Amniotic stem cell (primary cell): ENCODE data around the gene ILKAP.

Experiments
- DNase-seq: peaks from one replicate; lab custom pipeline; 2025; lab: John Stamatoyannopoulos, UW

Gene ILKAP

GRCh38 chr2:238152771-238153688, 50.5 kb downstream of the ILKAP start:
- no peak for DNase-seq

DNA sequence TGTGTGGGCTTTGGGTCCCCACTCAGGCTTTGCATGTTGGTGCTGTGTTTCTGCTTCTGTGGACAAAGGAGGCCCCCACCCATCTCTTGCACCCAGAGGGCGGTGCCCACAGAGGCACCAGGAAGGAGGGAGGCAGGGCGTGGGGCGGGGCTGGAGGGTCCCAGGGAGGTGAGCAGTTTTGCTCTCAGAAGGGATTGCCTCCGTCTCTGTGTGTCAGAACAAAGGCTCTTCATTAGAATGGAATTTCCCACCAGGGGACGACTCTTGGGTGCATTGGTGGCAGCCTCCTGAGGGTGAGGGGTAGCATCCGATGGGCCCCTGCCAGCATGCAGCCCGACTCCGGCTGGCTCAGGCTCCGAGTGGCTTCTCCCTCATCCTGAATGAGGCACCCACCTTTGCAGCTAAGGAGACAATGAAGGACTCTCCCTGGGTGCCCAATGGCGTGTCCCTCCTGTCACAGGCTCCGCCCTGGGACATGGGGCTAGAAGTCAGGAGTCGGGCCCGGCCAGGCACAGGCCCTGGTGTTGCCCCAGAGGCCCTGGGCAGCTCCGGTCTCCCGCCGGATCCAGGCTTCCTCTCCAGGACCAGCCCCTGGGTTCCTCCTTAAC, 51.8 kb downstream of the ILKAP start:
- DNase-seq: no peak

- DNase-seq: no peak
Observed at GRCh38 chr2:238151205-238151604, 52.3 kb downstream of the ILKAP start.

GRCh38 chr2:238150686-238151085, 52.8 kb downstream of the ILKAP start:
- no peak for DNase-seq

- DNase-seq: no peak
Observed at GRCh38 chr2:238149841-238150572, 53.5 kb downstream of the ILKAP start.

- no peak for DNase-seq
Observed at GRCh38 chr2:238148981-238149380, 54.5 kb downstream of the ILKAP start.

- DNase-seq: no peak
Observed at GRCh38 chr2:238146884-238147544, 56.5 kb downstream of the ILKAP start.

DNA sequence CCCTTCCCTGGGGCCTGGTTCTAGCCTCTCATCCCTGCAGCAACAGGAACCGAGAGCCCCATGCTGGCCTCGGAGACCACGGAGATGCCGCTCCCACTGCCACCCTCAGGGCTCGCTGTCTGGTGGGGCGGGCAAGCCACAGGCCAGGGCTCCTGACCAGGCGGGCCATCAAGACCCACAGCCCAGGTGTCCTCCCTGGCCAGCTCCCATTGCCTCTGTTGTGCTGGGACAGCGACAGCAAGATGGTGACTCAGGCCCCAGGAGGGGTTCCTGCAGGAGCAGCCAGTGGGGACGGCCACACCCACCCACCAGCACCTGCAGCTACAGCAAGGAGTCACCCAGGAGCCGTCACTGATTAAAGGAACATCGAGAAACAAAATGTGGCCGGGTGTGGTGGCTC, 57.6 kb downstream of the ILKAP start:
- no peak for DNase-seq

DNA sequence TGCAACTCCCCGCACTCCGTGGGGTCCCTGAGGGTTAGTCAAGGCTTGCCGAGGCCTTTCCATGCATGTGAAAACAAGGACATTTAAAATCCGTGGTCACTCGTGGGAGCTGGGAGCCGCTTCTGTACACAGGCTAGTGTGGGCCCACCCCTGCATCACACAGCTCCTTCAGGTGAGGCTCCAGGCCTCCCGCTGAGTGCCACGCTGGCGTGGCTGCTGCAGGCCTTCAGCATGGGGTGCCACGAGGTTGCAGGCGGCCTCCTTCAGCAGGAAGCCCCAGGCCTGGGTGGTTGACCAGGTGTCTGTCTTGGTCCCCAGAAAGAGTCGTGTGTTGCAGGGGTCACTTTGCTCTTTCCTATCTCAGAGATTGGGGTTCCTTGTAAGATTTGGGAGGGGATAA, 58.4 kb downstream of the ILKAP start:
- DNase-seq: no peak

- no peak for DNase-seq
Observed at GRCh38 chr2:238144262-238144661, 59.2 kb downstream of the ILKAP start.

DNA sequence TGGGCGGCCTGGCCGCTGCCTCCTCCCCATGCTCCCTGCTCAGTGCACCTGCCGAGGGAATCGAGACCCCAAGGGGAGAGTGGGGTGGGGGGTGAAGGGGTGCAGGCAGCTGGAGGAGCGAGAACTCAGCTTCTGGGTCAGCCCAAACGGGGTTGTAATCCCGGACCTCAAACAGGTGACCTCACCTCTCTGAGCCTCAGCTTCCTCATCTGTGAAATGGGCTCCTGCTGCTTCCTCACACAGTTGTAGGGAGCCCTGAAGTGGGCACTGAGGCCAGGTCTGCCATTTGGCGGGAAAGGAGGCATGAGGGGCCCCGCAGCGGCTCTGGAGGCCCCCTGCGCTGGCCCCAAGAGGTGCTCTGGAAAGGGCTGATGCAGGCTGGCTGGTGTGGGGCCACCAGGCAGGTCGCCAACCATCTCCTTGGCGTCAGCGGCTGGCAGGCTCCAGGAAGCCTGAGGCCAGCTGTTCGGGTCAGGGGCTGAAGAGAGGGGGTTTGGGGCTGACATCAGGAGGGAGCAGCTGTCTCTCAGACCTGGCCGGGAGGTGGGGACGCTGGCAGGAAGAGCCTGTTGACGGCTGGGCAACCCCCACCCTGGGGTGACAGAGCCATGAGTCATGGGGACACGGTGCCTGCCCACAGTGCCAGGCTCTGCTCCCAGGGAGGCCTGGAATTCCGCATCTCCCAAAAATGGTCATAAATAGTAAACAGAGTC, 60.1 kb downstream of the ILKAP start:
- DNase-seq: peak; percentile 26

DNA sequence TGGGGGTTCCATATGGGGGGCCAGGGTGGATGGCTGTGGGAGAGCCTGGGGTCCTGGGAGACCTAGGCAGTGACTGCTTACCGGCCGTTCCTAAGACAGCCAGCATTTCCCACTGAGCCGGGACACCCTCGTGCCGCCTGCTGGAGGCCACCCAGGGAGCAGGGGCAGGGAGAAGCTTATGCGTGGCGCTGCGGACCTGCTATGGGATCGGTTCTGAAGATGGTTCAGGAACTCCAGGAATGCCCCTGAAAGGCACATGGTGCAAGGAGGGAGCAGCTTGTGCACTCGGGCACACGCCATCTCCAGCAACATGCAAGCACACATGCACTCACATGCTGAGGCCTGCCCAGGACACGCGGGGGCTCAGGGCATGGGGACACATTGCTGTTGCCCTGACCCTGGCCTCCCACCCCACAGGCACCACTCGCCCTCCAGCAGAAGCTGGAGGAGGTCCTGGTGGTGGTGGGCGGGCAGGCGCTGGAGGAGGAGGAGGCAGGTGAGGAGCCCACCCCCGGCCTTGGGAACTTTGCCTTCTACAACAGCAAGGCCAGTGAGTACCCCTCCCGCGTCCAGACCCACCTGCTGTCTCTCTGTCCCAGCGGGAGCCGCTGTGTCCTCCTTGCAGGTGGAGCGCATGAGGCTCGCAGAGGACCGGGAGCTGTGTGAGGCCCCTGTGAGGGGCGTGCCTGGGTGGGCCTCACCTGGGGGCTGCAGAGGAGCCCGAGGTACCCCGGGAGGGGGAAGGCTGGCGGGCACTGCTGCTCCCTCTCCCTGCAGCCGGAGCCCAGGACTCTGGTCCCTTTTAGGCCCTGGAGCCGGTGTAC, 60.9 kb downstream of the ILKAP start:
- no peak for DNase-seq

DNA sequence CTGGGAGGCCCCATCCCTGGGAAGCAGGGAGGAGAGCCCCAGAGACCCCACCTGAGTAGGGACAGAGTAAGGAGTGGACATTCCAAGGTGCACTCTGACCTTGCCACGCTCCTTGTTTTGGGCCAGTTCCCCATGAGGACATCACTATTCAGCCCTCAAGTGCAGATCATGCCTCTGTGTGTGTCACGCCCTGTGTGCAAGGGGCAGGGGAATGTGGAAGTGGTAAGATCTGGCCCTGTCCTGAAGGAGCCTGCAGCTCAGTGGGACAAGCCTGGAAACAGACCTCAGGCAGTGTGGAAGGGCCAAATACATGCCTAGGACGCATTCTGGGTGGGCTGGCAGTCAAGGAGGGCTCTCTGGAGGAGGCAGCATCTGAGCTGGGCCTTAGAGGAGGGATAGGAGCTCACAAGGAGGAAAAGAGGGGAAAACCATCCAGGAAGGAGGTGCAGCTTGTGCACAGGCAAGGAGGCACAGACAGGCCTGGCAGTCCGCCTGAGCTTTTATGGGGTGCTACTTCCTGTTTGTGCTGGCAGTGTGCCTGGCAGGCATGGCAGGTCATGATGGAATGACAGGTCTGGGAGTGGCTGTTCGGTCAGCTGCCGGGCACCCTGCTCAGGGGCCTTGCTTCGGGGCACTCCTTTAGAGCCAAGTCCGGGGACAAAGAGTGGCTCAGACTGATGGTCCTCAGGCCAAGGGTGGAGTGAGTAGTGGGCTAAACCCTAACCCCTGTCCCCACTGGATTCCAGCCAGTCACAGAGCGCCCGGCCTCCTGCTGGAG, 61.8 kb downstream of the ILKAP start:
- DNase-seq: no peak

DNA sequence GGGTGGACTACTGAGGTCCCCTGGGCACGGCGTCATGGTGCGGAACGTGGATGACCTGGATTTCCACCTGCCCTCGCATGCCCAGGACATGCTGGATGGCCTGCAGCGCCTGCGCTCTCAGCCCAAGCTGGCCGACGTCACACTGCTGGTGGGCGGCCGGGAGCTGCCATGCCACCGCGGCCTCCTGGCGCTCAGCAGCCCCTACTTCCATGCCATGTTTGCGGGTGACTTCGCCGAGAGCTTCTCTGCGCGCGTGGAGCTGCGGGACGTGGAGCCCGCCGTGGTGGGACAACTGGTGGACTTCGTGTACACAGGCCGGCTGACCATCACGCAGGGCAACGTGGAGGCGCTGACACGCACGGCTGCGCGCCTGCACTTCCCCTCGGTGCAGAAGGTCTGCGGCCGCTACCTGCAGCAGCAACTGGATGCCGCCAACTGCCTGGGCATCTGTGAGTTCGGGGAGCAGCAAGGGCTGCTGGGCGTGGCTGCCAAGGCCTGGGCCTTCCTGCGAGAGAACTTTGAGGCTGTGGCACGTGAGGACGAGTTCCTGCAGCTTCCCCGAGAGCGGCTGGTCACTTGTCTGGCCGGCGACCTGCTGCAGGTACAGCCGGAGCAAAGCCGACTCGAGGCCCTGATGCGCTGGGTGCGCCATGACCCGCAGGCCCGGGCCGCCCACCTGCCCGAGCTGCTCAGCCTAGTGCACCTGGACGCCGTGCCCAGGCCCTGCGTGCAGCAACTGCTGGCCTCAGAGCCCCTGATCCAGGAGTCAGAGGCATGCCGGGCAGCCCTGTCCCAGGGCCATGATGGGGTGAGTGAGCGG, 62.6 kb downstream of the ILKAP start:
- no peak for DNase-seq

DNA sequence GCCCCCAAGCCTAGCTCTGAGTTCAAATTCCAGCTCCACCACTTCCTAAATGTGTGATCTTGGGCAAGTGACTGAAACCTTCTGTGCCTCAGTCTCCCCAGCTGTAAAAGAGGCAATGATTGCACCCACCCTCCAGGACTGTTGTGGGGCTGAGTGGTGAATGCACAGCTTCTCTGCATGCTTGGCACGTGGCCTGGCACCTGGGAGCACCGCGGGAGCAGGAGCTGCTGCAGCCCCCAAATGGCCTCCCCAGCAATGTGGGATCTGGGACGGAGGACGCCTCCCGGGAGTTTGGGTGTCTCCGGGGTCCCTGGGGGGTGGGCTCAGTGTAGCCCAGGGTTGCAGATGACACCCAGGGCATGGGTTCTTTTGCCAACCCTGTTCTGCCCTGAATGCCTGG, 63.5 kb downstream of the ILKAP start:
- DNase-seq: no peak

- DNase-seq: no peak
Observed at GRCh38 chr2:238139196-238140039, 64.1 kb downstream of the ILKAP start.

DNA sequence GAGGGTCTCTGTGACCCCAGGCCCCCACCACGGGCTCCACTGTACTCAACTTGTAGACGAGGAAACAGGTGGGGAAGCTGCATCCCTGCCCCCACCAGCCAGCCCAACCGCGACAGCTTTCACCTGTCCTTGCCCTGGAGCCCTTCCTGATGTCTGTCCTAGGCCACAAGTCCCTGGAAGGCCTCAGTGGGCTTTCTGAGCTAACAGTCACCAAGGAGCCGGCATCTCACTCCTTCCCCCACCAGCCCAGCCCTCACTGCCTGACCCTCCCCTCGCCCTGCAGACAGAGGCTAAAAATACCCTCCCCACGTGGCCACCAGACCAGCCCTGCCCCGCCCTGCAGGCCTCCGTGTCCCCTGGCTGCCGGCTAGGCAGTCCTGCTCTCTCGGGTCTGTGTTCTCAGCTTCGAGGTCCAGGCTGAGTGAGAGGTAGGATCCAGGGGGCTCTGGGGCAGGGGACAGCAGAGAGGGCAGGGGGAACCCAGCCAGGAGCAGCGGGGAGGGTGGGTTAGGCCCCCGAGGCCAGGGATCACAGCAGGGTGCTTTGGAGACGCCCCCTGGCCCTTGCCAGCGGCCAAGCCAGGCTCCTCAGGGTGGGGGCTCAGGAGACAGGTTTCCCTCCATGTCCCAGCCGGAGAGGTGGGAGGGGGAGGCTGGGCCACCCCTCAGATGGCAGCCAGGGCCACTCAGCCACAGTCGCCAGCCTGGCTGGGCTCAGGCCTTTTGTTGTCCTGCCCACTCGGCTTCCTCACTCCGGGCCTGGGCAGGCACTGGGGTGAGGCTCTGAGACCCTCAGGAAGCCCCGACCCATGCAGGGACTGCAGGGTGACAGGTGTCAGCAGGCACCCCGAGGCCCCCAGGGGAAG, 64.9 kb downstream of the ILKAP start, which contains the start of gene KLHL30:
Gene KLHL30 (plus strand): TSS at position 338 of the 865 bp plus-strand sequence. CDS start 2,087 bp downstream, outside the sequence.
- DNase-seq: no peak
